ENCODE results near the gene HLA-C.

DNA sequence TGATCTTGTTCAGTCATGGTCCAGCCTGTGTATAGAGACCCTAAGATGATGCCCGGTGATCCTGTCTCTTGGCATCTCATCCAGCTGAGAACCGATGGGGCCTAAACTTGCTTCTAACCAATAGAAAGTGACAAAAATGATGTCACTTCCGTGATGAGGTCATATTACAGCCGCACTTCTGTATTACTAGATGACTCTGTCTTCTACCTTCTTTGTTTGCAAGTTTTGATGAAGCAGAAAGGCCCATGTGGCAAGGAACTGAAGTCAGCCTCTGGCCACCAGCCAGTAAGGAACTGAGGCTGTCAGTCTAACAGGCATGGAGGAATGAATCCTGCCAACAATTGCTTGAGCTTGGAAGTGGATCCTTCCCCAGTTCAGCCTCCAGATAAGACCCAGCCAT is 32.8 kb upstream of the HLA-C start:
- TF ChIP-seq POLR2A (IDR thresholded peaks at IDR 0.05) (no peak), POLR2AphosphoS5 (IDR thresholded peaks at IDR 0.05) (no peak)
- TF ChIP-seq, protein P1, sequence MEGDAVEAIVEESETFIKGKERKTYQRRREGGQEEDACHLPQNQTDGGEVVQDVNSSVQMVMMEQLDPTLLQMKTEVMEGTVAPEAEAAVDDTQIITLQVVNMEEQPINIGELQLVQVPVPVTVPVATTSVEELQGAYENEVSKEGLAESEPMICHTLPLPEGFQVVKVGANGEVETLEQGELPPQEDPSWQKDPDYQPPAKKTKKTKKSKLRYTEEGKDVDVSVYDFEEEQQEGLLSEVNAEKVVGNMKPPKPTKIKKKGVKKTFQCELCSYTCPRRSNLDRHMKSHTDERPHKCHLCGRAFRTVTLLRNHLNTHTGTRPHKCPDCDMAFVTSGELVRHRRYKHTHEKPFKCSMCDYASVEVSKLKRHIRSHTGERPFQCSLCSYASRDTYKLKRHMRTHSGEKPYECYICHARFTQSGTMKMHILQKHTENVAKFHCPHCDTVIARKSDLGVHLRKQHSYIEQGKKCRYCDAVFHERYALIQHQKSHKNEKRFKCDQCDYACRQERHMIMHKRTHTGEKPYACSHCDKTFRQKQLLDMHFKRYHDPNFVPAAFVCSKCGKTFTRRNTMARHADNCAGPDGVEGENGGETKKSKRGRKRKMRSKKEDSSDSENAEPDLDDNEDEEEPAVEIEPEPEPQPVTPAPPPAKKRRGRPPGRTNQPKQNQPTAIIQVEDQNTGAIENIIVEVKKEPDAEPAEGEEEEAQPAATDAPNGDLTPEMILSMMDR (IDR thresholded peaks at IDR 0.05): no peak
